ENCODE results near the gene PTPRB. TPM values are rescaled to one million over a fixed set of nuclear protein-coding genes. Genes with fewer than 3 reads are reported as not detected.

Gene PTPRB
- total and polyA plus RNA-seq, 2 of the 8 experiments (the other 6 are each of a cell fraction or from before 2014, with no cell fraction given): 0.36 to 0.58 TPM

DNA sequence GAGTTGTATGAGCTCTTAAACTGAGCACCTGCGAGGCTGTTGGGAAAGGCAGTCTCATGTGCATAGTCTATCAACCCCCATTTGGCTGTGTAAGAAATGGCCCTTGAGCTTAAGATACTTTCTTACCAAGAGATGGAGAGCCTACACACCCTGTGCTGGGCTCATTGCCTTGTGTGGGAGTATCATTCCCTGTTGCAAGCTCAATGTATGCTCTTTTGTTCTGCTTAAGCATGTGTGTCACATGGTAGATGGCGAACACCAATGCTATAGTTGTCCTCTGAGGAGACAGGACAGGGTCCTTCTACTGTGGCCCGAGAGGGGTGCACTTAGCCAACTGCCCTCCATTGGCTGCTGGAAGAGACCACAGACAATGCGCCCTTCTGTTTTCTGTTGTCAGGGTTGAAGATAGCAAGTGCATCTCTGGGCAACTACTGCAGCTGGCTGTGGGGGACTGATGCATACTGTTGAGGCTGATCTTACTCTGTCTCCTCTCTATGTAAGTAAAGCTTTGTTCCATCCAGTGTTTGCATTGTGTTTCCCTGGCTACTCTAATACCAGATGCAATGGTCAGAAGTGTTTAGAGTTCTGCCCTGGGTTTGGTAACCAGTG lies 79.5 kb downstream of the PTPRB start:
- Histone ChIP-seq H3K27me3 (replicated peaks in 1 of 4; ENCODE audit: control insufficient read depth in 3 of 4, extremely low read depth in 1 of 4, insufficient read depth in 3 of 4, low read length in 3 of 4) (no peaks in the 10 kb centered on the region), H3K4me2 (ENCODE audit: insufficient read depth in 1 of 2, low read depth in 2 of 2, low read length in 2 of 2) (no peak overlapping the region), H3K36me3 (ENCODE audit: control insufficient read depth in 2 of 4, insufficient read depth in 4 of 4, low read length in 3 of 4) (no peaks in the 10 kb centered on the region; a peak in 1 of 8 replicates), H2BK12ac (ENCODE audit: low read depth, low read length) (no peak overlapping the region), H3K9me3 (ENCODE audit: insufficient read depth in 2 of 2, low read depth in 1 of 2, low read length in 1 of 2) (no peaks in the 10 kb centered on the region; a peak in 2 of 4 replicates), H3K4ac (replicated peaks; ENCODE audit: insufficient read length, low read depth, low read length) (no peak overlapping the region), H4K5ac (ENCODE audit: insufficient read length, low read depth, low read length) (no peak overlapping the region), H2BK20ac (ENCODE audit: low read length) (no peak overlapping the region), H2BK5ac (ENCODE audit: low read depth, low read length) (no peak overlapping the region), H3K79me1 (ENCODE audit: low read depth, low read length) (no peaks in the 10 kb centered on the region), H3K56ac (replicated peaks; ENCODE audit: insufficient read length, low read depth, low read length) (no peak overlapping the region), H3K23ac (ENCODE audit: insufficient read length) (no peak overlapping the region), H2AK5ac (ENCODE audit: low read depth, low read length) (no peak overlapping the region), H3K23me2 (ENCODE audit: low read depth, low read length) (no peaks in the 10 kb centered on the region), H3K27ac (ENCODE audit: low read depth, low read length) (no peak overlapping the region), H2BK15ac (ENCODE audit: low read length) (no peak overlapping the region), H3K4me1 (replicated peaks in 1 of 4; ENCODE audit: control insufficient read depth in 3 of 4, insufficient read depth in 4 of 4, low read length in 3 of 4) (peaks cover 0 to 2% (median 0%) of the 10 kb centered on the region in 4 experiments; a peak in 1 of 7 replicates), H3K14ac (ENCODE audit: insufficient read length) (no peak overlapping the region), H4K8ac (ENCODE audit: extremely low read depth, insufficient read depth, low read length) (no peak overlapping the region), H3K9ac (replicated peaks in 1 of 4; ENCODE audit: extremely low read depth in 1 of 4, low read depth in 3 of 4, low read length in 3 of 4) (no peak overlapping the region), H3K79me2 (ENCODE audit: control insufficient read depth in 1 of 2, insufficient read depth in 2 of 2, low read length in 2 of 2) (no peaks in the 10 kb centered on the region), H4K20me1 (replicated peaks in 1 of 2; ENCODE audit: control insufficient read depth in 1 of 2, insufficient read depth in 2 of 2, low read length in 2 of 2) (no peaks in the 10 kb centered on the region), H3K18ac (ENCODE audit: extremely low read depth, low read length) (no peak overlapping the region), H4K91ac (replicated peaks; ENCODE audit: insufficient read length, low read length) (no peak overlapping the region), H2AFZ (ENCODE audit: low read length) (no peak overlapping the region), H3K4me3 (ENCODE audit: extremely low read depth in 1 of 4, insufficient read depth in 2 of 4, low read depth in 3 of 4, low read length in 4 of 4) (no peak overlapping the region), H2BK120ac (replicated peaks; ENCODE audit: low read depth, low read length) (no peak overlapping the region)
- CTCF ChIA-PET (ENCODE audit: partially characterized antibody): interaction anchor here (0.8 to 1.8 kb wide), 6 partner anchors 12 to 678 kb away, joined by 3 to 5 read pairs (median 3); no protein-coding TSS in a partner anchor
- 89% methylated on average over 4 of the region's 4 CpGs; no CpG with 5 or more reads in 1 of the 2 experiments for WGBS, 2 experiments (ENCODE audit: extremely low coverage in 1 of 2, insufficient coverage in 1 of 2, insufficient read length in 1 of 2, insufficient replicate concordance in 2 of 2, low coverage in 1 of 2, low lambda C conversion rate in 2 of 2, missing lambda C conversion rate in 1 of 2)
- DNase-seq (ENCODE audit: low read depth in 1 of 2, low spot score in 2 of 2) (no peak), FAIRE-seq (no peak)
- POLR2A ChIA-PET (ENCODE audit: partially characterized antibody): no interaction called here
- TF ChIP-seq TAF7 (optimal IDR thresholded peaks at IDR 0.05; ENCODE audit: borderline replicate concordance, low read depth, low read length): no peak
- TF ChIP-seq SIN3A (conservative IDR thresholded peaks at IDR 0.05 in 1 of 2, IDR thresholded peaks at IDR 0.05 in 1 of 2; ENCODE audit: low read depth in 1 of 2, low read length in 2 of 2): no peak
- TF ChIP-seq JUND (IDR thresholded peaks at IDR 0.05; ENCODE audit: low read length): no peak
- TF ChIP-seq RAD21 (IDR thresholded peaks at IDR 0.05 in 1 of 2, conservative IDR thresholded peaks at IDR 0.05 in 1 of 2; ENCODE audit: low read depth in 2 of 2, low read length in 2 of 2): no peak
- no peak for TF ChIP-seq EZH2 (IDR thresholded peaks at IDR 0.05; ENCODE audit: low read depth, low read length, severe bottlenecking)
- no peak for TF ChIP-seq BACH1 (IDR thresholded peaks at IDR 0.05; ENCODE audit: low read length)
- TF ChIP-seq SAP30 (IDR thresholded peaks at IDR 0.05; ENCODE audit: insufficient read depth, insufficient replicate concordance, low read length): no peak
- no peak for TF ChIP-seq PHF8 (conservative IDR thresholded peaks at IDR 0.05; ENCODE audit: low read depth, low read length)
- no peak for TF ChIP-seq POU5F1 (IDR thresholded peaks at IDR 0.05; ENCODE audit: low read depth, low read length)
- no peak for TF ChIP-seq SIRT6 (IDR thresholded peaks at IDR 0.05; ENCODE audit: low read length)
- TF ChIP-seq SRF (IDR thresholded peaks at IDR 0.05; ENCODE audit: low read depth, low read length): no peak

Measured in H1 (cell line).